HepG2 (cell line): ENCODE data around the gene FAAP100. TPM values are rescaled to one million over a fixed set of nuclear protein-coding genes. Genes with fewer than 3 reads are reported as not detected.

ENCODE experiments used
- ATAC-seq: fragments of 200-7000 bp; cut with Tn5 transposase; 3 replicates; pipeline ENCODE4 v1.9.1; 2020; ENCODE audit warnings: mild to moderate bottlenecking, moderate library complexity
- BruUV-seq: library from RNA; stranded (reverse); fragments of 400-500 nt; replicated peaks from 2 replicates; lab custom pipeline; 2021; lab: Mats Ljungman, UMichigan
- CTCF ChIA-PET: fragments of 300-600 bp; formaldehyde crosslinking; extraction: SDS; loops from one replicate; lab custom pipeline; 2021; ENCODE audit warnings: low total read pairs, inconsistent platforms, low intra/inter-chr PET ratio; lab: Yijun Ruan, JAX
- POLR2A ChIA-PET: fragments of 350-600 bp; sonication (Branson Sonifier 250); formaldehyde crosslinking; loops from one replicate; lab custom pipeline; 2020; ENCODE audit warnings: antibody characterized with exemption, inconsistent platforms; lab: Yijun Ruan, JAX
- DNase-seq: peaks from one replicate; pipeline ENCODE4 v3.0.0-alpha.2; 2015; ENCODE audit warnings: low spot score
- FAIRE-seq: peaks from 3 replicates; lab custom pipeline; 2011; peaks lifted over from hg19 to GRCh38; lab: Jason Lieb, UNC
- H2AFZ ChIP-seq: one replicate; pipeline ENCODE4 v1.6.1; 2011; ENCODE audit warnings: low read length, inconsistent platforms
- H3K27ac ChIP-seq: fragments of 300-600 bp; 3 replicates; pipeline ENCODE4 v1.8.0; 2011; ENCODE audit warnings: mixed run types, mild to moderate bottlenecking, mixed read lengths, low read length, inconsistent platforms; ENCODE audit not compliant: insufficient read depth; ENCODE audit errors: extremely low read length
- H3K27me3 ChIP-seq, 2 experiments: fragments of 200-600 bp in 1 of 2; 2 replicates in 1 of 2; 3 replicates in 1 of 2; pipeline versions ENCODE4 v1.6.0 to v1.8.0; 2011; ENCODE audit warnings: low read length in 2 of 2, mild to moderate bottlenecking in 2 of 2, moderate library complexity in 2 of 2, inconsistent platforms in 1 of 2; ENCODE audit not compliant: insufficient read depth in 2 of 2, control insufficient read depth in 1 of 2
- H3K36me3 ChIP-seq, 2 experiments: fragments of 200-600 bp in 1 of 2; replicated peaks in 1 of 2; 2 replicates in 1 of 2; 3 replicates in 1 of 2; pipeline versions ENCODE4 v1.5.1 to v1.8.0; 2011; ENCODE audit warnings: low read length in 2 of 2, inconsistent platforms in 1 of 2; ENCODE audit not compliant: insufficient read depth in 2 of 2, control insufficient read depth in 1 of 2
- H3K4me1 ChIP-seq: 2 replicates; pipeline ENCODE4 v1.5.1; 2012; ENCODE audit warnings: low read length, inconsistent platforms; ENCODE audit not compliant: insufficient read depth
- H3K4me2 ChIP-seq: 2 replicates; pipeline ENCODE4 v1.6.0; 2011; ENCODE audit warnings: low read depth, low read length, inconsistent platforms
- H3K4me3 ChIP-seq, 3 experiments: fragments of 200-600 bp in 1 of 3; sonication (generic), shearing (Covaris generic) in 1 of 3; replicated peaks in 1 of 3; 2 replicates each; pipeline ENCODE4 v1.5.1; 2011 to 2016; ENCODE audit warnings: low read length in 3 of 3, inconsistent platforms in 2 of 3, low read depth in 2 of 3, mild to moderate bottlenecking in 2 of 3, control low read depth in 1 of 3, mixed read lengths in 1 of 3; ENCODE audit not compliant: insufficient read depth in 1 of 3
- H3K79me2 ChIP-seq: one replicate; pipeline ENCODE4 v1.6.1; 2011; ENCODE audit warnings: low read length, inconsistent platforms; ENCODE audit not compliant: insufficient read depth
- H3K9ac ChIP-seq: 2 replicates; pipeline ENCODE4 v1.6.0; 2011; ENCODE audit warnings: mild to moderate bottlenecking, low read depth, low read length, inconsistent platforms; ENCODE audit not compliant: insufficient read depth
- H3K9me3 ChIP-seq: 2 replicates; pipeline ENCODE4 v1.5.1; 2012; ENCODE audit warnings: mild to moderate bottlenecking, low read length
- H4K20me1 ChIP-seq: 2 replicates; pipeline ENCODE4 v1.6.0; 2011; ENCODE audit warnings: inconsistent platforms, mild to moderate bottlenecking, low read length, moderate library complexity; ENCODE audit not compliant: insufficient read depth
- BORCS8-MEF2B ChIP-seq: sonication (generic); formaldehyde crosslinking; IDR thresholded peaks from 2 replicates; pipeline ENCODE4 v1.8.0; 2022; ENCODE audit warnings: mild to moderate bottlenecking, missing genetic modification reagents
- CEBPB ChIP-seq: IDR thresholded peaks from 2 replicates; pipeline ENCODE4 v1.6.1; 2011; ENCODE audit warnings: low read depth, low read length, improper control_type of control experiment, borderline replicate concordance
- KDM6A ChIP-seq: IDR thresholded peaks from 2 replicates; pipeline ENCODE4 v1.6.1; 2016; ENCODE audit warnings: low read depth
- KLF13 ChIP-seq: sonication (generic); formaldehyde crosslinking; IDR thresholded peaks from 2 replicates; pipeline ENCODE4 v1.4.0; 2020; ENCODE audit warnings: mild to moderate bottlenecking, missing genetic modification reagents
- MAFF ChIP-seq: IDR thresholded peaks from 2 replicates; pipeline ENCODE4 v1.6.1; 2011; ENCODE audit warnings: low read depth, low read length, improper control_type of control experiment
- MAFK ChIP-seq, 2 experiments: IDR thresholded peaks in 1 of 2; conservative IDR thresholded peaks in 1 of 2; 2 replicates each; pipeline ENCODE4 v1.6.1; 2011; ENCODE audit warnings: improper control_type of control experiment in 2 of 2, low read length in 2 of 2
- MBD4 ChIP-seq: IDR thresholded peaks from 2 replicates; pipeline ENCODE4 v1.6.1; 2012; ENCODE audit warnings: low read length, inconsistent platforms, borderline replicate concordance
- NFYB ChIP-seq: sonication (generic); formaldehyde crosslinking; IDR thresholded peaks from 2 replicates; pipeline ENCODE4 v1.4.0; 2020; ENCODE audit warnings: missing genetic modification reagents
- NFYC ChIP-seq: IDR thresholded peaks from 2 replicates; pipeline ENCODE4 v1.6.1; 2016; ENCODE audit warnings: missing genetic modification reagents, missing compliant biosample characterization
- RFX5 ChIP-seq: IDR thresholded peaks from 2 replicates; pipeline ENCODE4 v1.6.1; 2011; ENCODE audit warnings: low read depth, low read length, improper control_type of control experiment
- ZNF768 ChIP-seq: sonication (generic); formaldehyde crosslinking; IDR thresholded peaks from 2 replicates; pipeline ENCODE4 v1.4.0; 2020; ENCODE audit warnings: missing genetic modification reagents
- WGBS: methylation state at CpG from one replicate; pipeline ENCODE4 v1.1.6; 2017; ENCODE audit warnings: low lambda C conversion rate; 5-methylcytosine and 5-hydroxymethylcytosine counted together
- in situ Hi-C: cut with HindIII; loops from 2 replicates; pipeline ENCODE4 v1.10.0; 2017; ENCODE audit warnings: low pct_unique_long_range_greater_than_20kb; ENCODE audit not compliant: extremely low pct_ligation_motif_present
- intact Hi-C: fragments of 100-400 bp; cut with micrococcal nuclease; formaldehyde crosslinking; loops from one replicate; pipeline ENCODE4 v1.10.0; 2022; ENCODE audit not compliant: unreplicated experiment
- polyA plus RNA-seq, 8 experiments: library from polyadenylated mRNA; depleted of rRNA in 3 of 8; stranded (reverse) in 7 of 8; unstranded in 1 of 8; fragments of >200 nt; fragmentation: Illumina TruSeq in 4 of 8; extraction: Trizol in 4 of 8; gene quantifications; 2 replicates each; pipeline versions ENCODE4 v1.2.1 to v1.2.3, GENCODE V29; 2011 to 2016; ENCODE audit warnings: low read depth in 4 of 8, missing spikeins in 1 of 8, mixed read lengths in 1 of 8; ENCODE audit not compliant: insufficient read depth in 1 of 8
- total RNA-seq, 5 experiments: library from RNA; depleted of rRNA; stranded (reverse); fragments of >200 nt; fragmentation: Illumina TruSeq; extraction: Trizol; gene quantifications; 2 replicates each; pipeline ENCODE4 v1.2.3, GENCODE V29; 2016; ENCODE audit warnings: low read depth in 1 of 5
- TF ChIP-seq, protein P1 (sequence below): sonication (generic); formaldehyde crosslinking; IDR thresholded peaks from 2 replicates; pipeline ENCODE4 v1.4.0; 2020; ENCODE audit warnings: missing genetic modification reagents
- TF ChIP-seq, protein P2 (sequence below), 2 experiments: IDR thresholded peaks; 2 replicates each; pipeline ENCODE4 v1.6.1; 2011 to 2012; ENCODE audit warnings: low read length in 2 of 2, borderline replicate concordance in 1 of 2, low read depth in 1 of 2, mild to moderate bottlenecking in 1 of 2, moderate library complexity in 1 of 2
- TF ChIP-seq, protein P3 (sequence below): sonication (generic); formaldehyde crosslinking; IDR thresholded peaks from 2 replicates; pipeline ENCODE4 v1.5.0; 2020; ENCODE audit warnings: missing genetic modification reagents
- TF ChIP-seq, protein P4 (sequence below): sonication (generic); formaldehyde crosslinking; IDR thresholded peaks from 2 replicates; pipeline ENCODE4 v1.8.1; 2023; ENCODE audit warnings: mild to moderate bottlenecking, inconsistent platforms, moderate library complexity, missing genetic modification reagents, borderline replicate concordance

Gene FAAP100
- total and polyA plus RNA-seq, 2 of the 13 experiments (the other 11 are each of a cell fraction or from before 2014, with no cell fraction given), result 7.6 to 20.8 TPM

DNA sequence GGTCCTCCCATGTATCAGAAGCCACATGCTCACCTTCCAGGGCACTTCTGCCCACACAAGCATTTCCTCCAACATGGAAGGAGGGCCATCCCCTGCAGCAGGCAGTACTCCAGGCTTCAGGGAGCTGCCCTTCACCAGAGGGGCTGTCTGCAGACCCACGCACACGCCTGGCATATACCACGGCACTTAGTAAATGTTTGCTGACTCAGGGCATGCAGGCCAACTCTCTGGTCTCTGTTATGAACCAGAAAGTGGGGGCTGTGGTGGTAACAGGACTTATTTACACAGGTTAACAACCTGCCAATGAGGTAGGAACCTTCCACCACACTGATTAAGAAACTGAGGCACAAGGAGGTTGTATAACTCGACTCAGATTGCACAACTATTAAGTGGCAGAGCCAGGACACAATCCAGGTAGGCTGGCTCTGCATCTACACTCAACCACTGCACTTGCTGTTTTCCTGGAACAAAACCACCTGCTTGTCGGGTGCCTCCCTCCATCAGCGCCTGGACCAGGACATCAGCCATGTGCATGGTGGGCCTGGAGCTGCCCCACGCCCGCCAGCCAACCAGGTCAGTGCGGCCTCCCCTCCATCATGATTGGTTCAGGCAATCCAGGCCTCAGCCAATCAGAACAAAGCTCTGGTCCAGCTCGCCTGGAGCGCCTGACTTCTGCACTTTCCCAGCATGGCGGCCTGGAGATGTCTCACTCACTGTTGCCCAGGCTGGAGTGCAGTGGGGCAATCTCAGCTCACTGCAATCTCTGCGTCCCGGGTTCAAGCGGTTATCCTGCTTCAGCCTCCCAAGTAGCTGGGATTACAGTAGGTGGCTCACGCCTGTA is 58.7 kb downstream of the FAAP100 start:
- ChIA-PET POLR2A (interaction anchor here (1.1 to 2.0 kb wide), 4 partner anchors 19 to 59 kb away, joined by 3 to 9 read pairs (median 4); partner anchors contain the start of genes ACTG1 and FAAP100), CTCF (no interaction called here)
- Histone ChIP-seq H3K4me1 (peaks cover 61% of the 10 kb centered on the region), H3K4me3 (no peak overlapping the region), H3K27me3 (peaks cover 1 to 29% of the 10 kb centered on the region in 2 experiments), H3K9ac (no peak overlapping the region), H3K27ac (no peak overlapping the region)
- 61% methylated on average over 13 of the region's 16 CpGs for WGBS
- in situ Hi-C loops (no loop called here), intact Hi-C loops (no loop called here)
- no peak for DNase-seq
- peak; percentile 64; the same call in 1 of the 2 replicates for TF ChIP-seq NFYC
- TF ChIP-seq, protein P1, sequence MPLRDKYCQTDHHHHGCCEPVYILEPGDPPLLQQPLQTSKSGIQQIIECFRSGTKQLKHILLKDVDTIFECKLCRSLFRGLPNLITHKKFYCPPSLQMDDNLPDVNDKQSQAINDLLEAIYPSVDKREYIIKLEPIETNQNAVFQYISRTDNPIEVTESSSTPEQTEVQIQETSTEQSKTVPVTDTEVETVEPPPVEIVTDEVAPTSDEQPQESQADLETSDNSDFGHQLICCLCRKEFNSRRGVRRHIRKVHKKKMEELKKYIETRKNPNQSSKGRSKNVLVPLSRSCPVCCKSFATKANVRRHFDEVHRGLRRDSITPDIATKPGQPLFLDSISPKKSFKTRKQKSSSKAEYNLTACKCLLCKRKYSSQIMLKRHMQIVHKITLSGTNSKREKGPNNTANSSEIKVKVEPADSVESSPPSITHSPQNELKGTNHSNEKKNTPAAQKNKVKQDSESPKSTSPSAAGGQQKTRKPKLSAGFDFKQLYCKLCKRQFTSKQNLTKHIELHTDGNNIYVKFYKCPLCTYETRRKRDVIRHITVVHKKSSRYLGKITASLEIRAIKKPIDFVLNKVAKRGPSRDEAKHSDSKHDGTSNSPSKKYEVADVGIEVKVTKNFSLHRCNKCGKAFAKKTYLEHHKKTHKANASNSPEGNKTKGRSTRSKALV (CRISPR knock-in tag), result no peak
- TF ChIP-seq, protein P2, sequence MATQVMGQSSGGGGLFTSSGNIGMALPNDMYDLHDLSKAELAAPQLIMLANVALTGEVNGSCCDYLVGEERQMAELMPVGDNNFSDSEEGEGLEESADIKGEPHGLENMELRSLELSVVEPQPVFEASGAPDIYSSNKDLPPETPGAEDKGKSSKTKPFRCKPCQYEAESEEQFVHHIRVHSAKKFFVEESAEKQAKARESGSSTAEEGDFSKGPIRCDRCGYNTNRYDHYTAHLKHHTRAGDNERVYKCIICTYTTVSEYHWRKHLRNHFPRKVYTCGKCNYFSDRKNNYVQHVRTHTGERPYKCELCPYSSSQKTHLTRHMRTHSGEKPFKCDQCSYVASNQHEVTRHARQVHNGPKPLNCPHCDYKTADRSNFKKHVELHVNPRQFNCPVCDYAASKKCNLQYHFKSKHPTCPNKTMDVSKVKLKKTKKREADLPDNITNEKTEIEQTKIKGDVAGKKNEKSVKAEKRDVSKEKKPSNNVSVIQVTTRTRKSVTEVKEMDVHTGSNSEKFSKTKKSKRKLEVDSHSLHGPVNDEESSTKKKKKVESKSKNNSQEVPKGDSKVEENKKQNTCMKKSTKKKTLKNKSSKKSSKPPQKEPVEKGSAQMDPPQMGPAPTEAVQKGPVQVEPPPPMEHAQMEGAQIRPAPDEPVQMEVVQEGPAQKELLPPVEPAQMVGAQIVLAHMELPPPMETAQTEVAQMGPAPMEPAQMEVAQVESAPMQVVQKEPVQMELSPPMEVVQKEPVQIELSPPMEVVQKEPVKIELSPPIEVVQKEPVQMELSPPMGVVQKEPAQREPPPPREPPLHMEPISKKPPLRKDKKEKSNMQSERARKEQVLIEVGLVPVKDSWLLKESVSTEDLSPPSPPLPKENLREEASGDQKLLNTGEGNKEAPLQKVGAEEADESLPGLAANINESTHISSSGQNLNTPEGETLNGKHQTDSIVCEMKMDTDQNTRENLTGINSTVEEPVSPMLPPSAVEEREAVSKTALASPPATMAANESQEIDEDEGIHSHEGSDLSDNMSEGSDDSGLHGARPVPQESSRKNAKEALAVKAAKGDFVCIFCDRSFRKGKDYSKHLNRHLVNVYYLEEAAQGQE (IDR thresholded peaks at IDR 0.05; ENCODE audit: borderline replicate concordance in 1 of 2, low read depth in 1 of 2, low read length in 2 of 2), result no peak
- no peak for TF ChIP-seq RFX5
- peak; percentile 54; the same call in 1 of the 2 replicates for TF ChIP-seq ZNF768 (CRISPR knock-in tag)
- peak; percentile 61 for TF ChIP-seq CEBPB
- no peak for TF ChIP-seq KLF13 (CRISPR knock-in tag)
- TF ChIP-seq MAFK (conservative IDR thresholded peaks at IDR 0.05 in 1 of 2, IDR thresholded peaks at IDR 0.05 in 1 of 2; ENCODE audit: low read length in 2 of 2), result peak; percentile 65 to 68
- peak; percentile 66 for TF ChIP-seq NFYB (CRISPR knock-in tag)
- no peak for TF ChIP-seq MBD4
- TF ChIP-seq KDM6A (CRISPR knock-in tag), result no peak
- TF ChIP-seq, protein P3, sequence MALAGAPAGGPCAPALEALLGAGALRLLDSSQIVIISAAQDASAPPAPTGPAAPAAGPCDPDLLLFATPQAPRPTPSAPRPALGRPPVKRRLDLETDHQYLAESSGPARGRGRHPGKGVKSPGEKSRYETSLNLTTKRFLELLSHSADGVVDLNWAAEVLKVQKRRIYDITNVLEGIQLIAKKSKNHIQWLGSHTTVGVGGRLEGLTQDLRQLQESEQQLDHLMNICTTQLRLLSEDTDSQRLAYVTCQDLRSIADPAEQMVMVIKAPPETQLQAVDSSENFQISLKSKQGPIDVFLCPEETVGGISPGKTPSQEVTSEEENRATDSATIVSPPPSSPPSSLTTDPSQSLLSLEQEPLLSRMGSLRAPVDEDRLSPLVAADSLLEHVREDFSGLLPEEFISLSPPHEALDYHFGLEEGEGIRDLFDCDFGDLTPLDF, result no peak
- TF ChIP-seq, protein P4, sequence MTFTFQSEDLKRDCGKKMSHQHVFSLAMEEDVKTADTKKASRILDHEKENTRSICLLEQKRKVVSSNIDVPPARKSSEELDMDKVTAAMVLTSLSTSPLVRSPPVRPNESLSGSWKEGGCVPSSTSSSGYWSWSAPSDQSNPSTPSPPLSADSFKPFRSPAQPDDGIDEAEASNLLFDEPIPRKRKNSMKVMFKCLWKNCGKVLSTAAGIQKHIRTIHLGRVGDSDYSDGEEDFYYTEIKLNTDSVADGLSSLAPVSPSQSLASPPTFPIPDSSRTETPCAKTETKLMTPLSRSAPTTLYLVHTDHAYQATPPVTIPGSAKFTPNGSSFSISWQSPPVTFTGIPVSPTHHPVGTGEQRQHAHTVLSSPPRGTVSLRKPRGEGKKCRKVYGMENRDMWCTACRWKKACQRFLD, result no peak
- 0 out of 2 replicates have a peak, but pooled peaks have one; percentile 31 for TF ChIP-seq BORCS8-MEF2B (CRISPR knock-in tag)
- peak; percentile 37; the same call in 1 of the 2 replicates for TF ChIP-seq MAFF
- TF ChIP-seq, all 625 proteins: peak for 7
- FAIRE-seq (no peak), ATAC-seq (no peak)
- Histone ChIP-seq H3K9me3 (no peaks in the 10 kb centered on the region), H3K4me2 (no peak overlapping the region), H3K36me3 (no peaks in the 10 kb centered on the region), H4K20me1 (no peaks in the 10 kb centered on the region), H3K79me2 (no peaks in the 10 kb centered on the region), H2AFZ (no peak overlapping the region)
- BruUV-seq, result no TSS peak
